Stimulated activated CD4-positive, alpha-beta T cell treated with anti-CD3 and anti-CD28 coated beads, Interleukin-4, amount 100 ng/mL, for 1 hour (primary cell): Measurements from ENCODE around the gene BANK1.

Source experiments
- DNase-seq: peaks from one replicate; pipeline ENCODE4 v3.0.0-alpha.2; 2020

BANK1 gene

GRCh38 chr4:101790521-101791181 is at the start of gene BANK1:
Gene BANK1 (plus strand): TSS chr4:101790730. CDS start chr4:101790881, 151 bp downstream.
- DNase-seq = peak; percentile 12

- DNase-seq = no peak
Observed at GRCh38 chr4:101753721-101754120, 36.8 kb upstream of the BANK1 start.

- no peak for DNase-seq
Observed at GRCh38 chr4:101756181-101756580, 34.3 kb upstream of the BANK1 start.

- no peak for DNase-seq
Observed at GRCh38 chr4:101761405-101761804, 29.1 kb upstream of the BANK1 start.

- DNase-seq = no peak
Observed at GRCh38 chr4:101762025-101762424, 28.5 kb upstream of the BANK1 start.

- DNase-seq = no peak
Observed at GRCh38 chr4:101762534-101762933, 28.0 kb upstream of the BANK1 start.

- DNase-seq = no peak
Observed at GRCh38 chr4:101763576-101763975, 27.0 kb upstream of the BANK1 start.

GRCh38 chr4:101774807-101775206 is 15.7 kb upstream of the BANK1 start:
- no peak for DNase-seq

GRCh38 chr4:101777431-101777830 is 13.1 kb upstream of the BANK1 start:
- DNase-seq = no peak

GRCh38 chr4:101780284-101780683 is 10.2 kb upstream of the BANK1 start:
- DNase-seq = no peak

- DNase-seq = no peak
Observed at GRCh38 chr4:101782546-101782945, 8.0 kb upstream of the BANK1 start.

GRCh38 chr4:101784957-101785356 is 5.6 kb upstream of the BANK1 start:
- DNase-seq = no peak

- DNase-seq = no peak
Observed at GRCh38 chr4:101785486-101785885, 5.0 kb upstream of the BANK1 start.

GRCh38 chr4:101787701-101788316 is 2.7 kb upstream of the BANK1 start:
- DNase-seq = no peak

- no peak for DNase-seq
Observed at GRCh38 chr4:101791182-101791558, 640 bp downstream of the BANK1 start.

GRCh38 chr4:101792056-101792590 is 1.6 kb downstream of the BANK1 start:
- no peak for DNase-seq

- DNase-seq = no peak
Observed at GRCh38 chr4:101793397-101793796, 2.9 kb downstream of the BANK1 start.

GRCh38 chr4:101794806-101795205 is 4.3 kb downstream of the BANK1 start:
- DNase-seq = no peak

GRCh38 chr4:101795704-101796103 is 5.2 kb downstream of the BANK1 start:
- no peak for DNase-seq

GRCh38 chr4:101801958-101802357 is 11.4 kb downstream of the BANK1 start:
- DNase-seq = no peak

GRCh38 chr4:101806914-101807313 is 16.4 kb downstream of the BANK1 start:
- DNase-seq = no peak

- DNase-seq = no peak
Observed at GRCh38 chr4:101807351-101807750, 16.8 kb downstream of the BANK1 start.

GRCh38 chr4:101813604-101814003 is 23.1 kb downstream of the BANK1 start:
- no peak for DNase-seq

- DNase-seq = no peak
Observed at GRCh38 chr4:101818362-101818761, 27.8 kb downstream of the BANK1 start.

- no peak for DNase-seq
Observed at GRCh38 chr4:101823864-101824263, 33.3 kb downstream of the BANK1 start.
